ENCODE data around the gene TSSK6. TPM values are rescaled to one million over a fixed set of nuclear protein-coding genes. Genes with fewer than 3 reads are reported as not detected.

TSSK6 gene
- total RNA-seq, 2 donors from 2014 or later: 2.1 to 2.6 TPM

DNA sequence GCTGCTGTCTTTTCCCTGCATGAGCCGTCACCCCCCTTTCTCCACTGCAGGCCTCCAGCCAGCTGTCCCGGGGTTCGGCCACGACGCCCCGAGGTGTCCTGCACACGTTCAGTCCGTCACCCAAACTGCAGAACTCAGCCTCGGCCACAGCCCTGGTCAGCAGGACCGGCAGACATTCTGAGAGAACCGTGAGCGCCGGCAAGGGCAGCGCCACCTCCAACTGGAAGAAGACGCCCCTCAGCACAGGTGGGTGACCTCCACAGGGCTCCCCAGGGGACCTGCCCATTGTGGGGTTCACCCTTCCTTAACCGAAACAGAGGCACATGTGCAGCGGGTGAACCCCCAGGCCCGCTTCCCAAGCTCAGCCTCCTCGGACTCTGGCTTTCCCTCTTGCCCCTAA, 13.1 kb downstream of the TSSK6 start:
- Histone ChIP-seq H3K27ac (no peak overlapping the region), H3K4me1 (no peaks in the 10 kb centered on the region), H3K36me3 (replicated peaks in 1 of 2; ENCODE audit: insufficient read depth in 1 of 2, low read depth in 2 of 2) (peaks cover 13 to 20% of the 10 kb centered on the region in 2 donors), H3K27me3 (no peaks in the 10 kb centered on the region), H3K9me3 (no peaks in the 10 kb centered on the region), H3K4me3 (no peak overlapping the region)
- 93 to 100% methylated on average over 13 to 19 of the region's 19 CpGs for WGBS, 2 donors
- intact Hi-C loops (cut with DNase I): no loop called here
- TF ChIP-seq, protein P1, sequence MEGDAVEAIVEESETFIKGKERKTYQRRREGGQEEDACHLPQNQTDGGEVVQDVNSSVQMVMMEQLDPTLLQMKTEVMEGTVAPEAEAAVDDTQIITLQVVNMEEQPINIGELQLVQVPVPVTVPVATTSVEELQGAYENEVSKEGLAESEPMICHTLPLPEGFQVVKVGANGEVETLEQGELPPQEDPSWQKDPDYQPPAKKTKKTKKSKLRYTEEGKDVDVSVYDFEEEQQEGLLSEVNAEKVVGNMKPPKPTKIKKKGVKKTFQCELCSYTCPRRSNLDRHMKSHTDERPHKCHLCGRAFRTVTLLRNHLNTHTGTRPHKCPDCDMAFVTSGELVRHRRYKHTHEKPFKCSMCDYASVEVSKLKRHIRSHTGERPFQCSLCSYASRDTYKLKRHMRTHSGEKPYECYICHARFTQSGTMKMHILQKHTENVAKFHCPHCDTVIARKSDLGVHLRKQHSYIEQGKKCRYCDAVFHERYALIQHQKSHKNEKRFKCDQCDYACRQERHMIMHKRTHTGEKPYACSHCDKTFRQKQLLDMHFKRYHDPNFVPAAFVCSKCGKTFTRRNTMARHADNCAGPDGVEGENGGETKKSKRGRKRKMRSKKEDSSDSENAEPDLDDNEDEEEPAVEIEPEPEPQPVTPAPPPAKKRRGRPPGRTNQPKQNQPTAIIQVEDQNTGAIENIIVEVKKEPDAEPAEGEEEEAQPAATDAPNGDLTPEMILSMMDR (IDR thresholded peaks at IDR 0.05): no peak
- no peak for TF ChIP-seq POLR2A (IDR thresholded peaks at IDR 0.05)
- no peak for ATAC-seq
- no peak for DNase-seq

DNA sequence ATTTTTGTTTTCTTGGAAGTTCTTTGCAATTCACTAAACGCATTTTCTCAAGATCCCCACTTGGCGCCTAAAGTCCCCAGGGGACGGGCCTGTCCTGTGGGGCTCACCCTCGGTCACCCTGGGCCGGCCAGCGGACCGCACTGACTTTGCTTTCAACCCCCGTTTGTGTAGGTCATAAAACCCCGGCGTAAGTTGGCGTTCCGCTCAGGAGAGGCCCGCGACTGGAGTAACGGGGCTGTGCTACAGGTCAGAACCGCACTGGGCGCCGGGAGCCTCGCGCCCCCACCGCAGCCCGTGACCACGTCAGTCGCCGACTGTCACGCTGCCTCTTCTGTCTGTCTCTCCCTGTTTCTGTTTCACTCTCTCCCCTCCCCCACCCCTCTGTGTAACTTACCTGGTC, 13.6 kb downstream of the TSSK6 start:
- Histone ChIP-seq H3K27me3 (no peaks in the 10 kb centered on the region), H3K4me3 (no peak overlapping the region), H3K27ac (no peak overlapping the region), H3K9me3 (no peaks in the 10 kb centered on the region), H3K36me3 (replicated peaks in 1 of 2; ENCODE audit: insufficient read depth in 1 of 2, low read depth in 2 of 2) (peaks cover 13 to 20% of the 10 kb centered on the region in 2 donors), H3K4me1 (no peaks in the 10 kb centered on the region)
- no peak for TF ChIP-seq POLR2A (IDR thresholded peaks at IDR 0.05)
- TF ChIP-seq, protein P1 (IDR thresholded peaks at IDR 0.05): no peak
- ATAC-seq (no peak), DNase-seq (no peak)
- intact Hi-C loops (cut with DNase I): no loop called here
- WGBS, 2 donors: 95% methylated on average over 26 of the region's 26 CpGs

DNA sequence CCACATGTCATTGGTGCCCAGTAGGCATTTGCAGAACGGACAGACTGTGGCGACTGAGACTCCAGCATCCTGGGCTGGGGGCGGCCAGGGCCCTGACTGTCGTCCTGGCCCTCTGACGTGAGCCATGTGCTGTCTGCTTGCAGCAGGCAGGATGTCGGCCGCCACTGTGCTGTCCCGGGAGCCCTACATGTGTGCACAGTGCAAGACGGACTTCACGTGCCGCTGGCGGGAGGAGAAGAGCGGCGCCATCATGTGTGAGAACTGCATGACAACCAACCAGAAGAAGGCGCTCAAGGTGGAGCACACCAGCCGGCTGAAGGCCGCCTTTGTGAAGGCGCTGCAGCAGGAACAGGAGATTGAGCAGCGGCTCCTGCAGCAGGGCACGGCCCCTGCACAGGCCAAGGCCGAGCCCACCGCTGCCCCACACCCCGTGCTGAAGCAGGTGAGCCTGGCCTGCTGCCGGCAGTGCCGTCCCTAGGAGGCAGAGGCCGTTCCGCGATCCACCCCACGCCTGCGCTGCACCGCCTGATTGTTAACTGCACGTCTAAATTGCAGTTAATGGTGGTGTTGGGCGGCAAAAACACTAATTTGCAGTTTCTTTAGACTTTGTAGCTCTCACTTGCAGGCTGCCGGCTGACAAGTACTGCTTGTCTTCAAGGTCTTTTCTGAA, 14.2 kb downstream of the TSSK6 start:
- ATAC-seq: no peak
- Histone ChIP-seq H3K4me1 (no peaks in the 10 kb centered on the region), H3K36me3 (replicated peaks in 1 of 2; ENCODE audit: insufficient read depth in 1 of 2, low read depth in 2 of 2) (peaks cover 13 to 25% of the 10 kb centered on the region in 2 donors), H3K27ac (no peak overlapping the region), H3K9me3 (no peaks in the 10 kb centered on the region), H3K27me3 (no peaks in the 10 kb centered on the region), H3K4me3 (no peak overlapping the region)
- no peak for DNase-seq
- WGBS, 2 donors: 91 to 96% methylated on average over 12 to 34 of the region's 34 CpGs
- intact Hi-C loops (cut with DNase I): no loop called here
- TF ChIP-seq, protein P1 (IDR thresholded peaks at IDR 0.05): no peak
- no peak for TF ChIP-seq POLR2A (IDR thresholded peaks at IDR 0.05)

DNA sequence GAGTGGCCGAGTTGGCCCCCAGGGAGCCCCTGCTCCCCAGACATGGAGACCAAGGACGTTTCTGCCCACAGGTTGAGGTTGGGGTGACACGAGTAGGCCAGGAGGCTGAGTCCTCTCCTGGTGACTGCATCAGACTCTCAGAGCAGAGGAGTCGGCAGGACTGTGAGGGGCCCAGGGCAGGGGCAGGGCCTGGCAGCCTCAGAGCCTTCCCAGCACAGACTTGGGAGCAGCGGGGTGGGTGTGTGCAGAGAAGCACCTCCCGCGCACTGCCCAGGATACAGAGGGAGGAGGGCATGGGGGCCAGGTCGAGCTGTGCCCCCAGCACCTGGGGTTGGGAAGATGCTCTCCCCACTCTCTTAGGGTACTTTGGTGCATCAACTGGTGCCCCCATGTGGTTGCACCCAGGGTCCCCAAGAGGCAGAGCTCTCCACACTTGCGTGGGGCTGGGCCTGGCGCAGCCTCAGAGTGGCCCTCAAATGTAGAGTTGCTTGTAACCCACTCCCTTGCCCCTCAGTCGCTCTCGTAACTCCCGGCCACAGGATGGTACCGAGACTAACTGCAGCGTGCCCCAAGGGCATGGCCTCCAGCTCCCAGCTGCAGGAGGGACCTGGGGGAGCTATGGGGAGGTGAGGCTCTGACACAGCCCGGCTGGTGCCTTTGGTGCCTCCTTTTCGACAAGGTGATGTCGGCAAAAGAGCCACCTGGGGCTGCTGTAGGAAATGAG, 15.9 kb downstream of the TSSK6 start:
- no peaks in the 10 kb centered on the region for H3K27me3 ChIP-seq
- peaks cover 17 to 33% of the 10 kb centered on the region in 2 donors for H3K36me3 ChIP-seq (replicated peaks in 1 of 2; ENCODE audit: insufficient read depth in 1 of 2, low read depth in 2 of 2)
- no peak for TF ChIP-seq POLR2A (IDR thresholded peaks at IDR 0.05)
- TF ChIP-seq, protein P1 (IDR thresholded peaks at IDR 0.05): no peak
- no peak overlapping the region for H3K27ac ChIP-seq
- no peaks in the 10 kb centered on the region for H3K9me3 ChIP-seq
- 75 to 85% methylated on average over 4 to 17 of the region's 18 CpGs for WGBS, 2 donors
- intact Hi-C loops (cut with DNase I): no loop called here
- H3K4me3 ChIP-seq: no peak overlapping the region
- DNase-seq (no peak), ATAC-seq (no peak)
- H3K4me1 ChIP-seq: no peaks in the 10 kb centered on the region

Measured in body of pancreas (tissue), 4 donors.